Measurements from ENCODE around the gene ECEL1.

GRCh38 chr2:232508251-232508650 is 20.6 kb upstream of the ECEL1 start:
- no peak for TF ChIP-seq CTCF (IDR thresholded peaks at IDR 0.05)
- no peak for TF ChIP-seq POLR2A (IDR thresholded peaks at IDR 0.05)
